Fibroblast of the aortic adventitia (primary cell): Measurements from ENCODE around the gene DAPL1. TPM values are rescaled to one million over a fixed set of nuclear protein-coding genes. Genes with fewer than 3 reads are reported as not detected.
A peak's percentile ranks its signal among the peaks of the same experiment; 100 is the strongest.

Source experiments
- DNase-seq: peaks from one replicate; pipeline ENCODE4 v3.0.0-alpha.2; 2010; ENCODE audit warnings: low read depth
- H3K4me3 ChIP-seq: 2 replicates; pipeline ENCODE4 v1.5.1; 2011; ENCODE audit warnings: low read depth, mild to moderate bottlenecking, control low read depth, low read length, moderate library complexity
- CTCF ChIP-seq: IDR thresholded peaks from 2 replicates; pipeline ENCODE4 v1.5.1; 2011; ENCODE audit warnings: mild to moderate bottlenecking, low read length, control low read depth, inconsistent platforms; ENCODE audit not compliant: insufficient read depth
- total RNA-seq: library from RNA; depleted of rRNA; stranded (reverse); fragments of >200 nt; gene quantifications from 2 replicates; pipeline ENCODE4 v1.2.3, GENCODE V29; 2012; ENCODE audit warnings: low replicate concordance

Gene DAPL1
- total RNA-seq, 1 donor = not detected

GRCh38 chr2:158815658-158816057 lies 20.5 kb downstream of the DAPL1 start:
- H3K4me3 ChIP-seq = no peak overlapping the region
- no peak for DNase-seq
- TF ChIP-seq CTCF = no peak

GRCh38 chr2:158817588-158817987 lies 22.5 kb downstream of the DAPL1 start:
- peak; percentile 45 for DNase-seq
- no peak for TF ChIP-seq CTCF
- no peak overlapping the region for H3K4me3 ChIP-seq

GRCh38 chr2:158818511-158818910 lies 23.4 kb downstream of the DAPL1 start:
- DNase-seq = peak; percentile 54
- H3K4me3 ChIP-seq = no peak overlapping the region
- no peak for TF ChIP-seq CTCF

GRCh38 chr2:158822193-158822592 lies 27.1 kb downstream of the DAPL1 start:
- no peak for TF ChIP-seq CTCF
- no peak for DNase-seq
- no peak overlapping the region for H3K4me3 ChIP-seq

GRCh38 chr2:158823486-158824237 lies 28.5 kb downstream of the DAPL1 start:
- no peak overlapping the region for H3K4me3 ChIP-seq
- DNase-seq = no peak
- no peak for TF ChIP-seq CTCF

- DNase-seq = no peak
- H3K4me3 ChIP-seq = no peak overlapping the region
- no peak for TF ChIP-seq CTCF
These were observed 29.9 kb downstream of the DAPL1 start for GRCh38 chr2:158825021-158825420.

GRCh38 chr2:158826965-158827364 lies 31.8 kb downstream of the DAPL1 start:
- no peak for TF ChIP-seq CTCF
- DNase-seq = no peak

More at GRCh38 chr2:158826965-158827364, 31.8 kb downstream of the DAPL1 start:
- no peak overlapping the region for H3K4me3 ChIP-seq
